Loucy (cell line): Measurements from ENCODE around the gene OR2C1.

ENCODE experiments used
- H2AFZ ChIP-seq: fragments of 200-600 bp; sonication (generic); 2 replicates; pipeline ENCODE4 v1.6.0; 2016; ENCODE audit warnings: antibody characterized with exemption, mild to moderate bottlenecking, low read length, moderate library complexity
- H3F3A ChIP-seq: fragments of 200-600 bp; 2 replicates; pipeline ENCODE4 v1.6.0; 2016; ENCODE audit warnings: antibody characterized with exemption, low read depth, mild to moderate bottlenecking
- H3K27me3 ChIP-seq: fragments of 200-600 bp; sonication (generic); 2 replicates; pipeline ENCODE4 v1.6.1; 2014; ENCODE audit warnings: low read length, mild to moderate bottlenecking; ENCODE audit not compliant: insufficient read depth, poor library complexity, severe bottlenecking
- H3K36me3 ChIP-seq: fragments of 200-600 bp; sonication (generic); 2 replicates; pipeline ENCODE4 v1.6.1; 2016; ENCODE audit warnings: low read length; ENCODE audit not compliant: insufficient read depth
- H3K4me1 ChIP-seq: fragments of 200-600 bp; sonication (generic); 2 replicates; pipeline ENCODE4 v1.5.1; 2014; ENCODE audit warnings: low read length, mild to moderate bottlenecking; ENCODE audit not compliant: insufficient read depth, poor library complexity, severe bottlenecking
- H3K4me2 ChIP-seq: fragments of 200-600 bp; sonication (generic); 2 replicates; pipeline ENCODE4 v1.6.0; 2014; ENCODE audit warnings: antibody characterized with exemption, low read length, low read depth, mild to moderate bottlenecking; ENCODE audit not compliant: poor library complexity, severe bottlenecking
- H3K4me3 ChIP-seq: fragments of 200-600 bp; sonication (generic); 2 replicates; pipeline ENCODE4 v1.5.1; 2014; ENCODE audit warnings: low read length, mild to moderate bottlenecking, mixed read lengths; ENCODE audit not compliant: poor library complexity, severe bottlenecking
- H3K79me2 ChIP-seq: fragments of 200-600 bp; sonication (generic); 2 replicates; pipeline ENCODE4 v1.6.1; 2014; ENCODE audit warnings: low read length; ENCODE audit not compliant: insufficient read depth
- H3K9ac ChIP-seq: fragments of 200-600 bp; sonication (generic); 2 replicates; pipeline ENCODE4 v1.6.0; 2014; ENCODE audit warnings: mild to moderate bottlenecking, low read depth, low read length, moderate library complexity; ENCODE audit not compliant: poor library complexity, severe bottlenecking
- H3K9me2 ChIP-seq: fragments of 200-600 bp; sonication (generic); replicated peaks from 2 replicates; pipeline ENCODE4 v1.6.1; 2016; ENCODE audit warnings: low read depth, low read length, mixed read lengths
- H3K9me3 ChIP-seq: fragments of 200-600 bp; sonication (generic); 2 replicates; pipeline ENCODE4 v1.6.1; 2014; ENCODE audit warnings: mild to moderate bottlenecking, antibody characterized with exemption, low read length, low read depth; ENCODE audit not compliant: insufficient read depth
- H4K20me1 ChIP-seq: fragments of 200-600 bp; sonication (generic); 2 replicates; pipeline ENCODE4 v1.6.0; 2014; ENCODE audit warnings: antibody characterized with exemption, low read length, mild to moderate bottlenecking; ENCODE audit not compliant: insufficient read depth, poor library complexity, severe bottlenecking
- EZH2phosphoT487 ChIP-seq: fragments of 200-600 bp; IDR thresholded peaks from 2 replicates; pipeline ENCODE4 v1.6.1; 2018; ENCODE audit warnings: antibody characterized with exemption, mild to moderate bottlenecking, moderate library complexity, borderline replicate concordance
- TF ChIP-seq, protein P1 (sequence below): fragments of 200-600 bp; sonication (generic); conservative IDR thresholded peaks from 2 replicates; pipeline ENCODE4 v1.5.1; 2014; ENCODE audit warnings: mild to moderate bottlenecking, antibody characterized with exemption, low read length

OR2C1 gene

DNA sequence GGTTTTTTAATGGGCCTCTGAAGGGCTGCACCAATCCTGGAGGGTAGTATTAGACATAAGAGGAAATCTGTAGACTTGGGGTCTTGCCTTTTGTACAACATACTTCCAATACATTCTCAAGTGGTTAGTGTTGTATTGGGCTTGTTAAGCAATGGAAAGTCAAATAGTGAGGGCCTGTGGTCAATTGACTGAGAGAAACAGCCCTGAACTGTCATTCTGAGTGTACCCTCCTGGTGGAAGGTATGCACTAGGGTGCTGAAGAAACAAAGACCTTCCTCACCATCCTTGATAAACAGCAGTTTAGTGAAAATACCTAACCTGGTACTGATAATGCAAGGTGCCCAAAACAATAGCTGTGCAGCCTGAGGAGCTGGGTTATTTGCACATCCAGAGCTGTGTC lies 22.2 kb downstream of the OR2C1 start:
- no peak overlapping the region for H3K9ac ChIP-seq
- H3F3A ChIP-seq, result no peaks in the 10 kb centered on the region
- H3K36me3 ChIP-seq, result peaks cover 6% of the 10 kb centered on the region; the same call in 1 of the 2 replicates

DNA sequence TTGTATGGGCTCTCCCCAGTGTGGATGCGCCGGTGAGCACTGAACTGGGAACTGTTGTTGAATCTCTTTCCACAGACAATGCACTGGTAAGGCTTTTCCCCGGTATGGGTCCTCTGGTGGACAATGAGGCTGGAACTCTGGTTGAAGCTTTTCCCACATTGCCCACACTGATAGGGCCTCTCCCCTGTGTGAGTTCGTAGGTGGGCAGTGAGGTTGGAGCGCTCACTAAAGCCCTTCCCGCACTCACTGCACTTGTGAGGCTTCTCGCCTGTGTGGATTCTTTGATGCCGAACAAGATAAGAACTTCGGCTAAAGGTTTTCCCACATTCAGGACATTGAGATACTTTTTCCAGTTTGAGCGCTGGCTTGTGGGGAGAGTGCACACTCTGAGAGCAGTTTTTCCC lies 27.4 kb downstream of the OR2C1 start:
- Histone ChIP-seq H3K9ac (no peak overlapping the region), H3K36me3 (peaks cover 25% of the 10 kb centered on the region; the same call in 1 of the 2 replicates), H4K20me1 (no peaks in the 10 kb centered on the region), H3K4me1 (no peaks in the 10 kb centered on the region), H3K4me2 (no peak overlapping the region), H3K9me2 (no peaks in the 10 kb centered on the region), H3K79me2 (no peaks in the 10 kb centered on the region), H3K27me3 (no peaks in the 10 kb centered on the region), H2AFZ (no peak overlapping the region), H3K4me3 (no peak overlapping the region), H3K9me3 (peaks cover 13% of the 10 kb centered on the region; the same call in 1 of the 2 replicates), H3F3A (no peaks in the 10 kb centered on the region)
- no peak for TF ChIP-seq EZH2phosphoT487
- TF ChIP-seq, protein P1, sequence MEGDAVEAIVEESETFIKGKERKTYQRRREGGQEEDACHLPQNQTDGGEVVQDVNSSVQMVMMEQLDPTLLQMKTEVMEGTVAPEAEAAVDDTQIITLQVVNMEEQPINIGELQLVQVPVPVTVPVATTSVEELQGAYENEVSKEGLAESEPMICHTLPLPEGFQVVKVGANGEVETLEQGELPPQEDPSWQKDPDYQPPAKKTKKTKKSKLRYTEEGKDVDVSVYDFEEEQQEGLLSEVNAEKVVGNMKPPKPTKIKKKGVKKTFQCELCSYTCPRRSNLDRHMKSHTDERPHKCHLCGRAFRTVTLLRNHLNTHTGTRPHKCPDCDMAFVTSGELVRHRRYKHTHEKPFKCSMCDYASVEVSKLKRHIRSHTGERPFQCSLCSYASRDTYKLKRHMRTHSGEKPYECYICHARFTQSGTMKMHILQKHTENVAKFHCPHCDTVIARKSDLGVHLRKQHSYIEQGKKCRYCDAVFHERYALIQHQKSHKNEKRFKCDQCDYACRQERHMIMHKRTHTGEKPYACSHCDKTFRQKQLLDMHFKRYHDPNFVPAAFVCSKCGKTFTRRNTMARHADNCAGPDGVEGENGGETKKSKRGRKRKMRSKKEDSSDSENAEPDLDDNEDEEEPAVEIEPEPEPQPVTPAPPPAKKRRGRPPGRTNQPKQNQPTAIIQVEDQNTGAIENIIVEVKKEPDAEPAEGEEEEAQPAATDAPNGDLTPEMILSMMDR, result no peak

More for the DNA sequence above, 22.2 kb downstream of the OR2C1 start:
- TF ChIP-seq, protein P1, result no peak
- TF ChIP-seq EZH2phosphoT487, result no peak
- Histone ChIP-seq H3K9me2 (no peaks in the 10 kb centered on the region), H3K4me3 (no peak overlapping the region), H3K79me2 (no peaks in the 10 kb centered on the region), H2AFZ (no peak overlapping the region), H3K4me1 (no peaks in the 10 kb centered on the region), H3K4me2 (no peak overlapping the region), H3K27me3 (no peaks in the 10 kb centered on the region), H3K9me3 (peaks cover 6% of the 10 kb centered on the region; the same call in 1 of the 2 replicates), H4K20me1 (no peaks in the 10 kb centered on the region)

DNA sequence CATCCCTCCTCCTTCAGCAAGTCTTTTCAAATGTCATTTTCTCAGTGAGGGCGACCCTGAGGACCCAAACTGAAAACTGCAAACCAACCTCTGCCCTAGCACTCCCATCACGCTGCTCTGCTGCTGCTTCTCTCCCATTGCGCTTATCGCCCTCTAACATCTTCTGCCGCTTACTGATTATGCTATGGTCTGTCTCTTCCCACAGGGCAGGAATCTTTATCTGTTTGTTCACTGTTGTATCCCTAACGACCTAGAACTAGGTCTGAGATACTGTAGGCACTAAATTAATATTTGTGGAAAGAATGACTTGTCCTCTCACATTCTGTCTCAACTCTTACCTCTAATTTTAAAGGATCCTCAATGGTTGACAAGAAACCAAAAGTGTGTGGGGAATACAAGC lies 32.6 kb downstream of the OR2C1 start:
- Histone ChIP-seq H3K9ac (no peak overlapping the region), H3K4me3 (no peak overlapping the region), H3K36me3 (peaks cover 15% of the 10 kb centered on the region; the same call in 1 of the 2 replicates), H3K27me3 (no peaks in the 10 kb centered on the region), H3K4me1 (no peaks in the 10 kb centered on the region), H3F3A (no peaks in the 10 kb centered on the region), H4K20me1 (no peaks in the 10 kb centered on the region), H3K79me2 (no peaks in the 10 kb centered on the region), H2AFZ (no peak overlapping the region), H3K9me2 (no peaks in the 10 kb centered on the region), H3K9me3 (peaks cover 3% of the 10 kb centered on the region; the same call in 1 of the 2 replicates), H3K4me2 (no peak overlapping the region)
- TF ChIP-seq, protein P1, result no peak
- TF ChIP-seq EZH2phosphoT487, result no peak
